OCI-LY7 (cell line): ENCODE results near the gene HLF. TPM values are rescaled to one million over a fixed set of nuclear protein-coding genes. Genes with fewer than 3 reads are reported as not detected.

Source experiments
- BruUV-seq: library from RNA; stranded (reverse); fragments of 400-500 nt; replicated peaks from 2 replicates; lab custom pipeline; 2021; lab: Mats Ljungman, UMichigan
- CTCF ChIA-PET: fragments of 300-600 bp; sonication (Branson Sonifier 250); formaldehyde crosslinking; loops from one replicate; lab custom pipeline; 2022; ENCODE audit warnings: antibody characterized with exemption; ENCODE audit not compliant: unreplicated experiment; lab: Charles Lee
- POLR2A ChIA-PET: fragments of 300-600 bp; sonication (Branson Sonifier 250); formaldehyde crosslinking; loops from one replicate; lab custom pipeline; 2022; ENCODE audit warnings: antibody characterized with exemption; lab: Charles Lee
- DNase-seq: peaks from one replicate; pipeline ENCODE4 v3.0.0-alpha.2; 2015; ENCODE audit warnings: low spot score
- H2AFZ ChIP-seq: fragments of 200-600 bp; sonication (generic), shearing (Covaris generic); 2 replicates; pipeline ENCODE4 v1.6.1; 2014; ENCODE audit warnings: mild to moderate bottlenecking, antibody characterized with exemption, low read length, moderate library complexity
- H3K27ac ChIP-seq: fragments of 200-600 bp; sonication (generic); 2 replicates; pipeline ENCODE4 v1.5.1; 2014; ENCODE audit warnings: mixed run types, low read depth, mild to moderate bottlenecking, moderate library complexity, low read length, inconsistent platforms; ENCODE audit not compliant: poor library complexity, severe bottlenecking
- H3K36me3 ChIP-seq: fragments of 200-600 bp; sonication (generic); 2 replicates; pipeline ENCODE4 v1.6.1; 2014; ENCODE audit warnings: mild to moderate bottlenecking, antibody characterized with exemption, low read length, moderate library complexity, mixed read lengths; ENCODE audit not compliant: insufficient read depth
- H3K4me1 ChIP-seq: fragments of 200-600 bp; sonication (generic); 2 replicates; pipeline ENCODE4 v1.5.1; 2014; ENCODE audit warnings: mild to moderate bottlenecking, low read length; ENCODE audit not compliant: insufficient read depth, poor library complexity, severe bottlenecking
- H3K4me2 ChIP-seq: fragments of 200-600 bp; sonication (generic); 2 replicates; pipeline ENCODE4 v1.6.1; 2014; ENCODE audit warnings: mild to moderate bottlenecking, low read length
- H3K4me3 ChIP-seq: fragments of 200-600 bp; sonication (generic); 2 replicates; pipeline ENCODE4 v1.5.1; 2014; ENCODE audit warnings: mild to moderate bottlenecking, low read depth, low read length; ENCODE audit not compliant: poor library complexity, severe bottlenecking
- H3K79me2 ChIP-seq: fragments of 200-600 bp; sonication (generic); 2 replicates; pipeline ENCODE4 v1.6.1; 2016; ENCODE audit warnings: low read depth, mild to moderate bottlenecking, low read length, moderate library complexity, mixed read lengths; ENCODE audit not compliant: insufficient read depth
- H3K9me2 ChIP-seq: fragments of 200-600 bp; sonication (generic); 2 replicates; pipeline ENCODE4 v1.6.1; 2016; ENCODE audit warnings: mild to moderate bottlenecking, low read length, mixed read lengths; ENCODE audit not compliant: insufficient read depth
- H3K9me3 ChIP-seq: fragments of 200-600 bp; sonication (generic); 2 replicates; pipeline ENCODE4 v1.6.1; 2014; ENCODE audit warnings: mild to moderate bottlenecking, mixed run types, low read length, mixed read lengths
- H4K20me1 ChIP-seq: fragments of 200-600 bp; sonication (generic); 2 replicates; pipeline ENCODE4 v1.6.1; 2014; ENCODE audit warnings: mild to moderate bottlenecking, antibody characterized with exemption, low read length, moderate library complexity, mixed read lengths; ENCODE audit not compliant: insufficient read depth
- EZH2phosphoT487 ChIP-seq: fragments of 200-600 bp; sonication (generic); IDR thresholded peaks from 2 replicates; pipeline ENCODE4 v1.6.1; 2018; ENCODE audit warnings: low read depth, borderline replicate concordance, mild to moderate bottlenecking, mixed run types, antibody characterized with exemption, low read length, moderate library complexity, mixed read lengths
- intact Hi-C: fragments of 100-400 bp; cut with micrococcal nuclease; formaldehyde crosslinking; loops from one replicate; pipeline ENCODE4 v1.10.0; 2022; ENCODE audit not compliant: unreplicated experiment
- total RNA-seq, 2 experiments: library from RNA; depleted of rRNA in 1 of 2; stranded (reverse); fragments of >200 nt in 1 of 2; shearing (Covaris generic) in 1 of 2; gene quantifications; 2 replicates each; pipeline ENCODE4 v1.2.3, GENCODE V29; 2014 to 2022
- TF ChIP-seq, protein P1 (sequence below): fragments of 200-600 bp; sonication (generic); conservative IDR thresholded peaks from 2 replicates; pipeline ENCODE4 v1.5.1; 2014; ENCODE audit warnings: mild to moderate bottlenecking, antibody characterized with exemption, low read length, moderate library complexity, mixed read lengths

Gene HLF
- total RNA-seq, 2 experiments from 2014 or later: 0.13 TPM; not detected in 1

DNA sequence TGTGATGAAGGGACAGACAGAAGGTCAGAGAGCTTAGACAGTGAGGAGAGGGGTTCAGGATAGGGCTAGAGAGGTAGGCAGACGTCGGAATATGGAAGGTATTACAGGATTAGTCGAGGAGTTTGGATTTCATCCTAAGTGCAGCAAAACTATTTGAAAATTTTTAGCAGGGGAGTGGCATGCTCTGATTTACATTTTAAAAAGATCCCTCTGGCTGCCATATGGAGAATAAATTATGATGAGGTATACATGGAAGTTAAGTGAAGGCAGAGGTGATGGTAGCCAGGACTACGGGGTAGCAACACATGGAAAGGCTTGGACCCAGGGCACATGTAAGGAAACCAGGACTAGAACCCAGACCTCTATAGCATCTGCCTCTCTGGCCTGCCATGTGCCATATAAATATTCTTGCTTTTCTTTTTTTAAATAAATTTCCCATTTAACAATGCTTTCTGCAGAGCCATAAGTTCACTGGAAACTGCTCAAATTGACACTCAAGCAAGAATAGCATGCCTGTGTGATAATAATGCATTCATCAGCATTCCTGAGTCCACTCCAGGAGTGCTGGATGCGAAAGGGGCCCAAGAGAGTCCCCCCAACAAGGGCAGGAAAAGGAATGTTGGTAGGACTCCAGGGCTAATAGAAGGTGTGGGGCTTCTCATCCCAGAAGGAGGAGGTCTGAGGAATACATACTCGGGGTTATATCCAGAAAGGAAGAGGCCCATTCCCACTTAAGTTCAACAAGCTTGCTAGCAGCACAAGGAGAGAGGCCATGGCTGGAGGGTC, 78.2 kb downstream of the HLF start:
- no peak for TF ChIP-seq EZH2phosphoT487
- TF ChIP-seq, protein P1, sequence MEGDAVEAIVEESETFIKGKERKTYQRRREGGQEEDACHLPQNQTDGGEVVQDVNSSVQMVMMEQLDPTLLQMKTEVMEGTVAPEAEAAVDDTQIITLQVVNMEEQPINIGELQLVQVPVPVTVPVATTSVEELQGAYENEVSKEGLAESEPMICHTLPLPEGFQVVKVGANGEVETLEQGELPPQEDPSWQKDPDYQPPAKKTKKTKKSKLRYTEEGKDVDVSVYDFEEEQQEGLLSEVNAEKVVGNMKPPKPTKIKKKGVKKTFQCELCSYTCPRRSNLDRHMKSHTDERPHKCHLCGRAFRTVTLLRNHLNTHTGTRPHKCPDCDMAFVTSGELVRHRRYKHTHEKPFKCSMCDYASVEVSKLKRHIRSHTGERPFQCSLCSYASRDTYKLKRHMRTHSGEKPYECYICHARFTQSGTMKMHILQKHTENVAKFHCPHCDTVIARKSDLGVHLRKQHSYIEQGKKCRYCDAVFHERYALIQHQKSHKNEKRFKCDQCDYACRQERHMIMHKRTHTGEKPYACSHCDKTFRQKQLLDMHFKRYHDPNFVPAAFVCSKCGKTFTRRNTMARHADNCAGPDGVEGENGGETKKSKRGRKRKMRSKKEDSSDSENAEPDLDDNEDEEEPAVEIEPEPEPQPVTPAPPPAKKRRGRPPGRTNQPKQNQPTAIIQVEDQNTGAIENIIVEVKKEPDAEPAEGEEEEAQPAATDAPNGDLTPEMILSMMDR: no peak
- BruUV-seq: no TSS peak

DNA sequence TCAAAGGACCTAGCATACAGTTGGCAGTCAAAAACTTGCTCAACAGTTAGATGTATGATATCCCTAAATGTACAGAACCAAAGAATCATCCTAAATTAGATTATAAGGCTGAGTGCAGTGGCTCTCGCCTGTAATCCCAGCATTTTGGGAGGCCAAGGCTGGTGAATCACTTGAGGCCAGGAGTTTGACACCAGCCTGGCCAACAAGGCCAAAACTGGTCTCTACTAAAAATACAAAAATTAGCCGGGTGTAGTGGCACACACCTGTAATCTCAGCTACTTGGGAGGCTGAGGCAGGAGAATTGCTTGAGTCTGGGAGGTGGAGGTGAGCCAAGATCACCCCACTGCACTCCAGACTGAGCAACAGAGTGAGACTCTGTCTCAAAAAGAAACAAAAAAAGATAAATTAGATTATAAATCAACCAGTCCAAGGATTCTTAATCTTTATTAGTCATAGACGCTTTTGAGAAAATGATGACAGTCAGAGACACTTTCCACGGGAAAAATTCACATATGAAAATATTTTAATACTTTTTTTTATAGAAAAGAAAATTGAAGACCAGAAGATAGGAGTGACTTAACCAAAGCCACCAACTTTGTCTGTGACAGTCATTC, 79.2 kb downstream of the HLF start:
- TF ChIP-seq, protein P1: no peak
- no peak for TF ChIP-seq EZH2phosphoT487
- H3K27ac ChIP-seq: no peak overlapping the region
- DNase-seq: no peak
- H3K4me3 ChIP-seq: no peak overlapping the region
- intact Hi-C loops: no loop called here
- H3K79me2 ChIP-seq: no peaks in the 10 kb centered on the region
- H2AFZ ChIP-seq: no peak overlapping the region
- no TSS peak for BruUV-seq
- no peak overlapping the region for H3K4me2 ChIP-seq
- H4K20me1 ChIP-seq: no peaks in the 10 kb centered on the region
- no peaks in the 10 kb centered on the region for H3K9me2 ChIP-seq
- ChIA-PET POLR2A (interaction anchor here (0.6 kb wide), 1 partner anchor 15 kb away, joined by 4 read pairs; no protein-coding TSS in a partner anchor), CTCF (no interaction called here)
- no peaks in the 10 kb centered on the region for H3K9me3 ChIP-seq
- no peaks in the 10 kb centered on the region for H3K4me1 ChIP-seq
- H3K36me3 ChIP-seq: no peaks in the 10 kb centered on the region

More for the DNA sequence above, 78.2 kb downstream of the HLF start:
- no peak for DNase-seq
- H4K20me1 ChIP-seq: no peaks in the 10 kb centered on the region
- intact Hi-C loops: no loop called here
- H3K4me1 ChIP-seq: no peaks in the 10 kb centered on the region
- ChIA-PET CTCF (no interaction called here), POLR2A (no interaction called here)
- H3K27ac ChIP-seq: no peak overlapping the region
- H3K79me2 ChIP-seq: no peaks in the 10 kb centered on the region
- no peaks in the 10 kb centered on the region for H3K9me2 ChIP-seq
- no peaks in the 10 kb centered on the region for H3K9me3 ChIP-seq
- no peaks in the 10 kb centered on the region for H3K36me3 ChIP-seq
- H3K4me3 ChIP-seq: no peak overlapping the region
- H2AFZ ChIP-seq: no peak overlapping the region
- no peak overlapping the region for H3K4me2 ChIP-seq
